Activated T-cell treated with anti-CD3 and anti-CD28 coated beads, Interleukin-2, amount 50 U/mL, for 4 hours (primary cell): Measurements from ENCODE around the gene LAD1. TPM values are rescaled to one million over a fixed set of nuclear protein-coding genes. Genes with fewer than 3 reads are reported as not detected.
A peak's percentile ranks its signal among the peaks of the same experiment; 100 is the strongest.

Source experiments
- ATAC-seq, 2 donors: fragments of 200-7000 bp; cut with Tn5 transposase; one replicate each; pipeline ENCODE4 v1.10.0; 2021
- DNase-seq: peaks from one replicate; pipeline ENCODE4 v3.0.0-alpha.2; 2020
- H3K27me3 Mint-ChIP-seq: one replicate; pipeline ENCODE4 v1.8.0; 2021; ENCODE audit warnings: low read depth, mixed read lengths
- H3K36me3 Mint-ChIP-seq: one replicate; pipeline ENCODE4 v1.8.0; 2022; ENCODE audit warnings: mixed read lengths; ENCODE audit not compliant: insufficient read depth
- H3K4me1 Mint-ChIP-seq: one replicate; pipeline ENCODE4 v1.8.0; 2021; ENCODE audit warnings: low read depth, mixed read lengths
- H3K4me3 Mint-ChIP-seq: one replicate; pipeline ENCODE4 v1.8.0; 2021; ENCODE audit warnings: mild to moderate bottlenecking, moderate library complexity, mixed read lengths
- H3K9me3 Mint-ChIP-seq: one replicate; pipeline ENCODE4 v1.8.0; 2021; ENCODE audit warnings: mixed read lengths
- total RNA-seq, 3 donors: library from RNA; stranded (reverse); gene quantifications; one replicate each; pipeline ENCODE4 v1.2.1, GENCODE V29; 2021

The LAD1 gene
- total RNA-seq, 3 donors from 2014 or later, result 0.10 to 0.49 (median 0.21) TPM

- no peak for DNase-seq
- Mint-ChIP-seq H3K36me3 (no peaks in the 10 kb centered on the region), H3K4me3 (no peak overlapping the region), H3K27me3 (no peaks in the 10 kb centered on the region), H3K4me1 (no peaks in the 10 kb centered on the region), H3K9me3 (no peaks in the 10 kb centered on the region)
- no peak for ATAC-seq
These were observed 25.0 kb upstream of the LAD1 start for GRCh38 chr1:201424146-201424545.

DNA sequence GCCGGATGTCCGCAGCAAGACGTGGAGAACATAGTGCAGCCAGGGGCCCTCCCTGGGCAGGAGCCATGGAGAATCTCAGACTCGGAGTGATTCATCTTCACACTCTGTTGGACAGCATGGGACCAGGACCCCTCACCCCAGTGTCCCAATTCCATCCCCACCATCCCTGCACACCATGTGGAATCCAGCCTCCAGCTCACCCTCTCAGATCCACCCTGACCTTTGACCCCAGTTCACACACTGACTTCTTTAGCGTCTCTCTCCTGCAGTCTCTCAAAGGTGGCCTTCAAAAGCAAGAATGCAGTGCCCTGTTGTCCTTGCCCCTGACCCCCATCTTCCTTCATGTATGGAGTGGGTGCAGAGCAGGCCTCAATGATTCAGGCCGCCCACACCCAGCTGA lies 24.5 kb upstream of the LAD1 start:
- no peak overlapping the region for H3K4me3 Mint-ChIP-seq
- H3K36me3 Mint-ChIP-seq, result no peaks in the 10 kb centered on the region
- no peaks in the 10 kb centered on the region for H3K4me1 Mint-ChIP-seq
- H3K9me3 Mint-ChIP-seq, result no peaks in the 10 kb centered on the region
- ATAC-seq (no peak), DNase-seq (no peak)
- no peaks in the 10 kb centered on the region for H3K27me3 Mint-ChIP-seq

GRCh38 chr1:201422436-201423030 lies 23.4 kb upstream of the LAD1 start:
- H3K27me3 Mint-ChIP-seq, result peaks cover 2% of the 10 kb centered on the region
- no peaks in the 10 kb centered on the region for H3K4me1 Mint-ChIP-seq
- DNase-seq (no peak), ATAC-seq (no peak)
- no peaks in the 10 kb centered on the region for H3K36me3 Mint-ChIP-seq
- H3K9me3 Mint-ChIP-seq, result no peaks in the 10 kb centered on the region
- no peak overlapping the region for H3K4me3 Mint-ChIP-seq

DNA sequence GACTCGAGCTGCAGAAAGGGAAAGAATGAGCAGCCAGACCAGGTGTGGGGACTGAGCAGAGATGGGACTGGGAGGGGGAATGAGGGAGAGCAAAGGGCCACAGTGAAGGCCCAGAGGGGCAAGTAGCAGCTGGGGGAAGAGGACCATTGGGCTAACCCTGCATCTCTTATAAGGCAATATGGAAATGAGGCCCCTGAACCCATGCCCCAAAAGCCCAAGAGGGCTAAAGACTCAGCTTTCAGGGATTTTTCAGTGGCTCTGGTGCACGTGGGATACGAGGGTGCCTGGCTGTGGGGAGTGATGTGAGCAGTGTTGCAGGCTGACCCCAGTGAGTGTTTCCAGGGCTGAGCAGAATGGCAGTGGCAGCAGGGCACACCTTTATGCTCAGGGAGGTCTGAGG lies 22.9 kb upstream of the LAD1 start:
- H3K27me3 Mint-ChIP-seq, result peaks cover 5% of the 10 kb centered on the region
- H3K9me3 Mint-ChIP-seq, result no peaks in the 10 kb centered on the region
- no peaks in the 10 kb centered on the region for H3K36me3 Mint-ChIP-seq
- H3K4me1 Mint-ChIP-seq, result no peaks in the 10 kb centered on the region
- DNase-seq, result no peak
- no peak overlapping the region for H3K4me3 Mint-ChIP-seq
- ATAC-seq, result no peak

DNA sequence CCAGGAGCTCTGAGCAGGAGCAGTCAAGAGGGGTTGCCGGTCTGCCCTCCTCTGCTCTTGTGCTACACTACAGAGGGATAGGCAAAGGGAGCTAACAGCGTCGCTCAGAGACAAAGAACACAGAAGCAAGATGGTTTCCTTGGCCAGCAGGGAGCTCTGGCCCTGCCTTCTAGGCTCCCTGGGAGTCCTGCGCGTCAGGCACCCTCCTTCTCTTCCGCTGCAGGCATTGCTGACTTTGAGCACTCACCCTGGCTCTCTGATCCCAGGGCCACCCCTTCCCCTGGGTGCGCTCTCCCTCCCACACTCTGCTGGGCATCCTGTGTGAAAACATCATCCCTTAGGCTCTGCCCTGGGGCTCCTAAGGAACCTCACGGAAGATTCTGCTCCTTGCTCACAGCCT lies 21.9 kb upstream of the LAD1 start:
- Mint-ChIP-seq H3K36me3 (no peaks in the 10 kb centered on the region), H3K4me3 (no peak overlapping the region), H3K4me1 (no peaks in the 10 kb centered on the region), H3K9me3 (no peaks in the 10 kb centered on the region), H3K27me3 (peaks cover 12% of the 10 kb centered on the region)
- DNase-seq (no peak), ATAC-seq (no peak)

- ATAC-seq, result no peak
- no peaks in the 10 kb centered on the region for H3K9me3 Mint-ChIP-seq
These were observed 21.5 kb upstream of the LAD1 start for GRCh38 chr1:201420608-201421002.

GRCh38 chr1:201419746-201420607 lies 20.9 kb upstream of the LAD1 start:
- Mint-ChIP-seq H3K36me3 (no peaks in the 10 kb centered on the region), H3K27me3 (peaks cover 12% of the 10 kb centered on the region), H3K4me3 (no peak overlapping the region), H3K9me3 (no peaks in the 10 kb centered on the region), H3K4me1 (no peaks in the 10 kb centered on the region)
- ATAC-seq (no peak), DNase-seq (no peak)

More at GRCh38 chr1:201420608-201421002, 21.5 kb upstream of the LAD1 start:
- Mint-ChIP-seq H3K36me3 (no peaks in the 10 kb centered on the region), H3K4me1 (no peaks in the 10 kb centered on the region), H3K4me3 (no peak overlapping the region), H3K27me3 (peaks cover 12% of the 10 kb centered on the region)
- no peak for DNase-seq

DNA sequence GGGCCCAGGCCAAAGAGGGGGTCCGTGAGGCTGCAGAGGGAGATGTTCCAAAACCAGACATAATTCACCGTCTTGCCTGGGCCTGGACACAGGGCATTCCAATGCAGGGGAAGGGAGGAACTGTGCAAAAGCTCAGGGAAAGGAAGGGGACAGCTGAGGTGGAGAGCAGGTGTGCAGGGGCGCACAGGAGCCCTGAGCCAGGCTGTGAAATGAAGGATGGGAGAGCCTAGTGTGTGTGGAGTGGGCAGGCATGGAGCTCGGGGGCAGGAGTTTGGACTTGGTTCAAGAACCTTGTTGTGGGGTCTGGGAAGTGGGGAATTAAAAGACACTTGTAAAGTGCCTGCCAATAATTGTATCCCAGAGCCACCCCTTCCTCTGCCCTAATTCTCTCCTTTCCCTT lies 20.1 kb upstream of the LAD1 start:
- H3K4me1 Mint-ChIP-seq, result no peaks in the 10 kb centered on the region
- ATAC-seq, result no peak
- no peak for DNase-seq
- no peaks in the 10 kb centered on the region for H3K9me3 Mint-ChIP-seq
- H3K27me3 Mint-ChIP-seq, result peaks cover 16% of the 10 kb centered on the region
- no peaks in the 10 kb centered on the region for H3K36me3 Mint-ChIP-seq
- H3K4me3 Mint-ChIP-seq, result no peak overlapping the region

DNA sequence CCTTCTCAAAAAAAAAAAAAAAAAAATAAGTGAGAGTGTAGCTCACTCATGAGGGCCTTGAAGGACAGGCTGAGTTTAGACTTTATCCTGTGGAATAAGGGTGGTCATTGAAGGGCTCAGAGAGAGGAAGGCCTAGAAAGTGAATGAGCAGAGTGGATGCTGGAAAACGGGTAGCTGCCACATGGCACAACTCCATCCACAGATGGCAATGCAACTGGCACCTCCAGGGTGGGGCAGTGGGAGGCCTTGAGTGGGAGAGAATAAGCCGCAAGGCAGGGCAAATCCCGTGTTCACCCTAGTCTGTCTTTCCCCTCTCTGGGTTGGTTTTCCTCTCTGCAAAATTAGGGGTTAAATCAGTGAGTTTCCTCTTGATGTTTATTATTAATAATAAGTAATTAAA lies 19.3 kb upstream of the LAD1 start:
- Mint-ChIP-seq H3K36me3 (no peaks in the 10 kb centered on the region), H3K27me3 (peaks cover 16% of the 10 kb centered on the region), H3K4me3 (no peak overlapping the region), H3K4me1 (no peaks in the 10 kb centered on the region), H3K9me3 (no peaks in the 10 kb centered on the region)
- no peak for DNase-seq
- ATAC-seq, result no peak

DNA sequence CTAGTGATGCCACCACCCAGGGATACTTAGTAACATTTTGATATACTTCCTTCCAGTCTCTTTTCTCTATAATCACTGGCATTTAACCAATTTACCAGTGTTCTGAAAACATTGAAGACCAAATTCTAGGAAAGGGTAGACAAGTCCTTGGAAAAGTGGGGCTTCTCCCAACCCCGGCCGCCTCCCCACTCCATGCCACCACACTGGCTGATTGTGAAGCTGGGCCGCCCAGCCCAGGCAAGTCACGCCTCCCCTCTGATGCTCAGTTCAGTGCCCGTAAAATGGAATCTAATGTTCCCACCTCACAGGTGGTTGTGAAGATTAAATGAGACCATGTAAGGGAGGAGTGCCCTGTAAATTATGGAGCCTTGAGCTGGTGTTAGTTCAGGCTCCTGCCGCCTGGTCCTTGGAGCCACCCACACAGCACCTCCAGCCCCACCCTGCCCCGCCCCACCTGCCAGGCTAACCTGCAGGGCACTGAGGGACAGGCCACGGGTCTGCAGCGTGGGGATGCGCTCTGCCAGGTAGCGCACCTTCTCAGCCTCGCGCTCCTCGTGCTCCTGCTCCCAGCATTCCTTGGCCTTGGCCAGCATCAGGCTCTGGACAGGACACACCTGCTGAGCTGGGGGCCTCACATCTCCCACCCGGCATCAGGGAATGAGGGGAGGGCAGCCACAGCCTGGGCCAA lies 15.1 kb upstream of the LAD1 start:
- Mint-ChIP-seq H3K4me3 (no peak overlapping the region), H3K36me3 (no peaks in the 10 kb centered on the region), H3K4me1 (no peaks in the 10 kb centered on the region), H3K27me3 (peaks cover 16% of the 10 kb centered on the region), H3K9me3 (no peaks in the 10 kb centered on the region)
- ATAC-seq, result no peak
- no peak for DNase-seq

GRCh38 chr1:201411292-201411691 lies 12.2 kb upstream of the LAD1 start:
- DNase-seq (no peak), ATAC-seq (no peak)
- Mint-ChIP-seq H3K4me1 (peaks cover 2% of the 10 kb centered on the region), H3K4me3 (no peak overlapping the region), H3K36me3 (no peaks in the 10 kb centered on the region), H3K9me3 (no peaks in the 10 kb centered on the region), H3K27me3 (peaks cover 5% of the 10 kb centered on the region)

DNA sequence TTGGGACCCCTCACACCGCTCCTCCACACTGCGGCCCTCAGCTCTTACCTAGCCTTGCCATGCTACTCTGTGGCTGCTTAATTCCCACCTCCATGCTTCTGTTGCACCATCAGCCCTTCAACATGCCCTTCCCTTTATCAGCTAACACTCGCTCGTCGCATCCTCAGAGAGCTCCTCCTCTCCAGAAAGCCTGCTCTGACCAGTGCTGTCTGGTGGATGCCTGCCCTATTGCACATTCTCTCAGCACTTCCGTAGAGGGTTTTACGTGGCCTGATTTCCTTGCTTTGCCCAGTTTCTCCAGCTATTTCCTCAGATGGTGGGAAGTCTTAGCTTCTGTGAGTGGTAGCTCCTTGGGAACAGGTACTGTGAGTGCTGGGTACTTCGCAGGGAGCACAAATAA lies 10.3 kb upstream of the LAD1 start:
- H3K9me3 Mint-ChIP-seq, result no peaks in the 10 kb centered on the region
- H3K36me3 Mint-ChIP-seq, result no peaks in the 10 kb centered on the region
- H3K27me3 Mint-ChIP-seq, result peaks cover 2% of the 10 kb centered on the region
- H3K4me3 Mint-ChIP-seq, result no peak overlapping the region
- no peak for DNase-seq
- H3K4me1 Mint-ChIP-seq, result peaks cover 2% of the 10 kb centered on the region
- no peak for ATAC-seq

DNA sequence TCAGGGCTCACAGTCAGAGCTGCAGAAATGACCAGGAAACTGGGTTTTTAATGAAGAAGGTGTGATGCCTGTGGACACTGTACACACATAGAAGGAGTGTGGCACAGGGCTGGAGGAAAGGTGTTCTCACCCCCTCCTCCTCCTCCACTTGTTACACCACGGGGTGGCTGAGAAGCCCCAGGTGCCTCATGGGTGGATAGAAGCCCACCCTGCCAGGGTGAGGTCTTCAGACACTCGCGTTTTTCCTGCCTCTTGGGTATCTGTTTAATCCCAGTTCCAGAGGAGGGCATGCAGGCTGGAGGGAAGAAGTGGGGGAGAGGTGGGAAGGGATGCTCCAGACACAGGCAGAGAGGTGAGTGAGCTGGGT lies 9.7 kb upstream of the LAD1 start:
- ATAC-seq (no peak), DNase-seq (no peak)
- Mint-ChIP-seq H3K27me3 (peaks cover 2% of the 10 kb centered on the region), H3K4me3 (no peak overlapping the region), H3K4me1 (peaks cover 2% of the 10 kb centered on the region), H3K9me3 (no peaks in the 10 kb centered on the region), H3K36me3 (no peaks in the 10 kb centered on the region)

DNA sequence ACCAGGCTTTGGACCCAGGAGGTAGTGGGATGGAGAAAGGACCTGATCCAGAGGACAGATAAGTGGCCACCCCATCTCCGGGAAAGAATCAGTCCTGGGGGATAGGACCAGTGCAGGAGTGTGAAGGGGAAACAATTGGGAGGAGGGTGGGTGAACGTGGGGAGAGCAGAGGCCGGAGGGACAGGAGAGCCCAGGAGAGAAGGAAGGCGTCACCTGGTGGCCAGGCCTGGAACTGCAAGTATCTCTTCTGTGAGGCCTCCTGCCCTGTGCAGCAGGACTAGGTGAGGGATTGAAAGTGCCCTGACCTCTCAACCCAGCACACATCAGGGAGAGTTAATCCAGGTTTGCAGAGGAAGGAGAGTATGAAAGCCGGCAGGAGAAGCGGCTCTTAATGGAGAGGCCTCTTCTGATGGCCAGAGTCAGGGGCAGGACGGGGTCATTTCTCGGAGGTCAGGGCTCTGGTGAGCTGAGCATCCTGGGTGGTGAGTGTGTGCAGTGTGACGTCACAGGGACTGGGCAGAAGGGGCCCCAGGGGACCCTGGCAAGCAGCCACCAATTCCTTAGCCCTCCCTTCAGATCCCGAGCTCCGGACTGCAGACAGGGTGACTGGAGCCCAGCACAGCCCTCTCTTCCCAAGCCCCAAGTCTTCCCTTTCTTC lies 9.2 kb upstream of the LAD1 start:
- H3K4me3 Mint-ChIP-seq, result no peak overlapping the region
- H3K27me3 Mint-ChIP-seq, result peaks cover 2% of the 10 kb centered on the region
- ATAC-seq, result peak; percentile 59 to 64
- H3K9me3 Mint-ChIP-seq, result no peaks in the 10 kb centered on the region
- no peaks in the 10 kb centered on the region for H3K36me3 Mint-ChIP-seq
- peaks cover 2% of the 10 kb centered on the region for H3K4me1 Mint-ChIP-seq
- DNase-seq, result peak; percentile 61
